Measurements from ENCODE around the gene PAX8.
"Not testable (repeated sequence)": the region's sequence is repeated elsewhere in the genome, so short reads cannot be mapped to it uniquely, and the experiment has no call there.

PAX8 gene

DNA sequence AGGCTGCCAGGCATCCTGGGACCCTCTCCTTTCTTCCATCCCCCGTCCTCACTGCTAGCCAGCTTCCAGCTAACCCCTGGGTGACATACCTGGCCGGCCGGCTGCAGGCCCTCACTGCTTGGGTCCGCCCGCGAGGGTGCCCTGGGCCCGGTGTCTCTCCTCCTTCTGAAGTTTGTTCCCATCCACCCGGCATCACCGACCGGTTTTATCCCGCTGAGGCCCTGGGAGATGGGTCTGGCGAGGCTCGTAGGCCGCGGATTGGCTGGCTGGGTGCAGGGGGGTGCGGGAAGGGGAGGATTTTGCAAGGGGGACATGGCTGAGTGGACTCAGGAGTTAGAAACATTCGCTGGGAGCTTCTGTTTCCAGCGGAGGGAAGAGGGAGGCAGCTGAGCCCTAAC lies at the start of gene PAX8:
Gene PAX8, minus strand, starts transcription at position 180 of the 398 bp plus-strand sequence. CDS start 527 bp downstream, outside the sequence.
- ATAC-seq (no peak), DNase-seq (no peak)

DNA sequence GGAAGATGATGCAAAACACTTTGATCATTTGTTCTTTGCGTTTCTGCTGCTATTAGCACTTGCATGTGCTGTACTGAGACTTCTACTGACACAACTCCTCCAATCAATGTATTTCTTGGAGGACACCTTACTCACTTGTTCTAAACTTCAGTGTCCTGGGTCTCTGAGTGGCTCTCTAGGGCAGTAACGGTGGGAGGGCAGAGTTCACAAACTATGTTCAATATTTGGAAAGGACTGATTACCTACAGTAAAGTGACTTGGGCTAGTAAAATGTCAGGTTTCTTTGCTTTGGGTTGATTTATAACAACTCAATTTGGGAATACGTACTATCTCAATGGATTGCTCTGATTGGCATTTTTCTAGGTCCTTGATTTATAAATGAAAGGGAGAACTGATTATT lies 49.3 kb upstream of the PAX8 start:
- ATAC-seq (no peak), DNase-seq (no peak)

DNA sequence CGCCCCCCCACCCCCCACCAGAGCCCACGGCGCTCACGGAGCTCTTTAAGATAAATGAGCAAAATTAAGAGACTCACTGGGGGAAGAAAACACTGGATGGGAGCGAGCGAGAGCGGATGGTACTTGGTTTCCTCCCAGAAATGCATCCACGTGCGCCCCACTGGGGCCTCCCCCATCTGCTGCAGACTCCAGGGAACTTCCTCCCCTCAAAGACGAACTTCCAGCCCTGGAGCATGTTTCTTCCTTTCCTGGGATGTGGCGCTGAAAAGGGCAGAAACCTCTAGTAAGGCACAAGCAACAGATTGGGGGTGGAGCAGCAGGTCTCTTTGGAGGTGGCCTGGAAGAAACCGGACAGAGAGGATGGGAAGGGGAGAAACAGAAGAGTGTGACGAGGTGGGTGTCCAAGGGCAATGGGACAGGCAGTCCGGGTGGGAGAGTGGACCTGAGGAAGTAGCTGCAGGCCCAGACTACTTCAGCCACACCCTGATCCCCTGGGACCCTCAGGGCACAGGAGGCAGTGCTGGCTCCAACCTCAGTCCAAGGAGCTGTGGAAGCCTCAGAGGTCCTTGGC lies 46.5 kb upstream of the PAX8 start:
- not testable (repeated sequence) for DNase-seq, ATAC-seq

DNA sequence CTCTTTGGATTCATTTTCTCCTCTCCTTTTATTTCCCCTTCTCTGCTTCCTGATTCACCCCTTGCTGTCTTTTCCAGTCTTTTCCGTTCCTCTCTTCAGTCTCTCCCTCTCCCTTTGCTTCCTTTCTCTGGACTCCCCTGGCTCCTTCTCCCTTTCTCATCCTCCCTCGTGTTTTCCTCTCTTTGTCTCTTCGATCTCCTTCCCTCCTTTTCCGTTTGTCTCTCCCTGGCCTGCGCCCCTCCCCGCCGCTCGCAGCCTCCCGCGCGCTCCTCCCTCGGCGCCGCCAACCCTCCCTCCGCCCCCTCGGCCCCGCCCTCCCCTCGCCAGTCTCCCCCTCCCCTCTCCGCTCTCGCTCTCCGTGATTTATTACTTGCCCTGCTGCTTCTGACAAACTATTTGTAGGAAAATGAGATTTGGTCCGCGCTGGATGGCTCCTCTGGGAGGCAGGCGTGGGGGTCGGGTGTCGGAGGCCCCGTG lies 46.0 kb upstream of the PAX8 start:
- DNase-seq: peak; percentile 62
- ATAC-seq: peak; percentile 65

DNA sequence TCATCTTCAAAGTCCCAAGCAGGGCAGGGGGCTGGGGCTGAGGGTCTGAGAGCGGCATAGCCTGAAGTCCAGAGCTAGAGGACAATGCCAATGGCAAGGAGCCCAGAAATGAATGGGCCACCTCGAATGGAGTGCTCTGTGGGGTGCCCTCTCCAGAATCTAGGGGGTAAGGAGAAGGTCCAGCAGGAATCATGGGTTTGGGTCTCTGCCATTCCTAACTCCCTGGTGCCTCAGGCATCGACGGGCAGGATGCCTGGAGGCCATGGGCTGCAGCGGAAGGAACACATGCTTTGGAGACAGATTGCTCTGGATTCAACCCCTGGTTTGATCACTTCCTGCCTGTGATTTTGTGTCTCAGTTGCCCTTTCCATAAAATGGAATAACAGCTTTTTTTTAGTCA lies 44.4 kb upstream of the PAX8 start:
- not testable (repeated sequence) for ATAC-seq, DNase-seq

DNA sequence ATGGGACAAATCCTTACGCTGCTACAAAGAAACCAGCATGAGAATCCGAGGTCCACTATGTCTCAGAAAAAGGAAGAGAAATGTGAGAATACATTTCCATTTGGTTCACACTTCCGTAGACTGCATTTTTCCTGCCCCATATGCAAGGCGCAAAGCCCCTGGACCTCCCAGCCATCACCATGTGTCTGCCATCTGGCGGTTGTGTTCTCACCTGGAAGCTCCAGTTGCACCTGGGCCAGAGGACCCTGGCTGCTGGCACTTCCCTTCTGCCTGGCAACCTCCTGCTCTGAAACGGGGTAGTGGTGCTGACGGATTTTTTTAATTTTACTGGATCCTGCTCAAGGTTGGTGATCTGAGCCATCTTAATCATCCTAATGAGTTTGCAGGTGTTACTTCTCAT lies 41.4 kb upstream of the PAX8 start:
- ATAC-seq, DNase-seq: not testable (repeated sequence)

DNA sequence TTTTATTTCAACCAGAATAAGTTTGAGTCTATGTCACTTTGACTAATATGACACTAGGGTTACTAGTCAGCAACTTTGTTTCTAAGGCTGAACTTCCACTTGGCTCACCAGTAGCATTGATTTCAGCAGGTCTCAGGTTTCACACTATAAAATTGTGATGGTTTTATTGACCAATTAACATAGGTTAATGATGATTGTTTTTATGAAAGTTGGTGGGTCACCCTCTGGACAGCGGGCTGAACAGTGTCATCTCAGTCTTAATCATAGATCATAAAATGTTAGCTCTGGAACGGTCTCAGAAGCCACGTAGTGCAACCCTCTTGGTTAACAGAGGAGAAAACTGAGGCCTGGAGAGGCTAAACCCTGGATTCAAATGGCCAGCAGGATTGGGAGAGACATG lies 40.2 kb upstream of the PAX8 start:
- DNase-seq, ATAC-seq: not testable (repeated sequence)

DNA sequence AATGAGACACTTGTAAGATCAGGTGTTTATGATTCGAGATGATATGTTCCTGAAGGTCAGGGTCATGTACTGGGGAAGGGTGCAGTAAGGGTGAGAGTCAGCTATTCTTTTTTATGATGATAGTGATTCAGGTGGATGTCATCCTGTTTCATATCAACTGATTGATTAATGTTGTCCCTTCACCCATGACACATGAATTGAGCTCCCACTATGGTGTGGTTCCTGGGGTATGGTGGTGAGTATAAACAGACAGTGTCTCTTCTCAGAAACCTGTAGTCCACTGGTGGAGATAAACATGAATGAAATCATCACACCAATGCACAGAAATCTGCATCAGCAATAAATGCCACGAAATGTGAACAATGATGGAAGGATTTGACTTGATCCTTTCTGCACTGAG lies 37.4 kb upstream of the PAX8 start:
- peak; percentile 28 for ATAC-seq
- DNase-seq: no peak

DNA sequence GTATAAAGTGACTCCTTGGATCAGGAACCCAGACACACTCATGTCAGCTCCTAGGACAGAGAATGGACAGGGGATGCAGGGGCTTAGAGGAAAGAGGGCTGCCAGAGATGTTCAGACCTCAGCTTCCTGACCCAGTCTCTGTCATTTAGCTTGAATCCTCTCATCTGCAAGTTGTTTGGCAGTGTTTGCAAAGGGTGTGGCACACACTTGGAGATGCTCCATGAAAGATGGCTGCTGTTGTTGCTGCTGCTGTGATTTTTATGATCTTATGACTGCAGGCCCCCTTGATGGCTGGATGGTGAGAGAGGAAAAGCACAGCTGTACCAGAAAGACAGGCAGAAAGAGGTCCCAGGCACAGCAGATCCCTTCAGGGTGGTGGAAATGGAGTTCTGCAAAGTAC lies 35.9 kb upstream of the PAX8 start:
- ATAC-seq, DNase-seq: not testable (repeated sequence)

DNA sequence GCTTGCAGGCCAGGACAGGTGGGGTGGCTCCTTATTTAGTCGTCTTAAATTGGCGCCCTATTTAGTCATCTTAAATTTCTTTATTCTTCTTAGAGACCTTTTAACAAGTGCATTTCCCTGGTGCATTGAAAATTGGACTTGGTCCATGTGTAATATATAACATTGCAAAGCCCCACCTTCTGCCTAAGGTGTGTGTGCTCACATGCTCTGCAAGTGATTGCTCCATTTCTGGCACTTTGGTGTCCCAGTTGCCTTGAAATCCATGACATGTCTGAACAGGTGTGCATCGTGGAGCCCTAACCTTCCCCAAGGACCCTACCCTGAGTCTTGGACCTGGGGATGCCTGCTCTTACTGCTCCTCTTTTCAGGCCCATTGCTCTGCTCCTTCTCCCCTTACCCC lies 35.5 kb upstream of the PAX8 start:
- ATAC-seq: not testable (repeated sequence)

DNA sequence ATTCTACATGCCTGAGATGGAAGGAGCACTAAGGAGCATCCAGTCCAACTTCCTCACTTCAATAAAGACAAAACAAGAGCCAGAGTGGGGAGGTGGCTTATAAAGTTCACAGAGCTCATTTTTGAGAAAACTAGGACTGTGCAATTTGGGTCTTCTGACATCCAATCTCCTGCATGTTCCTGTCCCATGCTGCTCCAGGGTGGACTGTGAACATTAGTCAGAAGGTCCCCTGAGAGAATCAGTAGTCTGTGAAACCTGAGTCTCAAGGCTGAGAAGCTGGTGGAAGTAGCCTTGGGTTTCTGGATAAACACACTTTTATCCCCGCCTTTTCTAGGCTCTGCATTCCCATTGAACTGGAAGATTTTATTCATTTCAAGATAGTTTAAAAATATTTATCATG lies 33.1 kb upstream of the PAX8 start:
- not testable (repeated sequence) for DNase-seq, ATAC-seq

More for the DNA sequence above, 35.5 kb upstream of the PAX8 start:
- not testable (repeated sequence) for DNase-seq

DNA sequence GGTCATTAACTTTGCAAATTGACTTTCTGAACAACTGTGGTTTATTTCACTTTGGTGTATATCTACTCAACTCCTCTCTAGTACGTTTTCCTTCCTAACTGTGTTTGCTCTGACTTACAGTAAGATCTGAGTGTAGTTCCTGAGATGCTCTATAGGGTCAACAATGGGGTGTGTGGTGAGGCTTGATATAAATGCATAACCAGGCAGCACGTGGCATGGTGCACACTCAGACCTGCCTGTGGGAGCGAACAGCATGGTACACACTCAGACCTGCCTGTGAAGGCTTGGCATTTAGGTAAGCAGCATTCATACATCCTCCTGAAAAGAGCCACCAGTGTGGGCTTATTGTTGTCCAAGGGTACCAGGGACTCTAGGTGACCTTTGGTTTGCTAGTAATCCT lies 32.5 kb upstream of the PAX8 start:
- not testable (repeated sequence) for DNase-seq
- ATAC-seq: peak; percentile 29

DNA sequence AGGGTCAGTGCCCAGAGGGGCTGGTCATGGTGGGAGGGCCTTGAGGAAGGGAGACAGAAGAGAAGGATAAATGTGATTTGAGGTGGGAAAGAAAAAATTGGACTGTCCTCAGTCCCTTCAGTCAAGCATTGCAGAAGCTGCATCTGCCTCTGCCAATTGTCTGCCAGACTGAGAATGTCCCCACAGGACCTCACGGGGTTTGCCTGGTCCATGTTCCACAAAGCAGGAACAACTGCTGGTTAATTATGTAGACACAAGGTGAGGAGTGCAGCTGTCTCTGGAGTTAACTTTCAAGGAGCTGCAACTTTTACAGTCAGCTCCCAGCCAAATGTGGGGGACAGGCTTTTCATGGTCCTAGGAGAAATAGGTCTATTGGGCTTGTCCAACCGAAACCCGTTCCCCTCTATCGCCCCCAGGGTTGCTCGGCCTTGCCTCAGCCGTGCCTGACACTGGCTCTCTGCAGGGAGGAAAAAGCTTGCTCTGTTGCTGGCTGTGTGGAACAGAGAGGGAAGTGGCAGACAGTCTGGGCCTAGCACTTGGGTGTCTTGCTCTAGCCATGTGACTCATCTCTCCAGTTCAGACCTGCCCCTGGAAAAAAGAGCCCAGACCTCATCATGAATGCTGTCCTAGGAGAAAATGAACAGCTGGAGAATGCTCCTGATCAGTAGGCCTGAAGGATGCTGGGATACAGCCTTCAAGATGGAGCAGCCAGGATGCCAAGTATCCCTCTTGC lies 31.1 kb upstream of the PAX8 start:
- ATAC-seq (no peak), DNase-seq (no peak)

DNA sequence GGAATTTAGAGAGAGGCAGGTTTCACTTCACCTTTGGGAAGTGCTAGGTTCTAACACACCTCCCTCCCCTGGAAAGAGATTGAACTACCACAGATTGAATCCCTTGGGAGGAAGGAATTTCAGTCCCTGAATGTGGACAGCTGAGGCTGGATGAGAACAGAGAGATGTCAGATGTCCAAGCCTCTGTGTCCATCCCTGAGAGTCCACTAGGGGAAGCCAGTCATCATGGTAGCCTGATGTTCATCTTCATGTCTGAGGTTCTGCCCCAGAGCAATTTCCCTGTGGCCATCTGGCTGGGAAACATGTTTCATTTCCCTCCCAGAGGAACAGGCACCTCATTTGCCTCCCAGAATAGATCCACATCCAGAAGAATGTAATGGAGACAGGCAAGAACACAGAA lies 30.1 kb upstream of the PAX8 start:
- not testable (repeated sequence) for ATAC-seq, DNase-seq

DNA sequence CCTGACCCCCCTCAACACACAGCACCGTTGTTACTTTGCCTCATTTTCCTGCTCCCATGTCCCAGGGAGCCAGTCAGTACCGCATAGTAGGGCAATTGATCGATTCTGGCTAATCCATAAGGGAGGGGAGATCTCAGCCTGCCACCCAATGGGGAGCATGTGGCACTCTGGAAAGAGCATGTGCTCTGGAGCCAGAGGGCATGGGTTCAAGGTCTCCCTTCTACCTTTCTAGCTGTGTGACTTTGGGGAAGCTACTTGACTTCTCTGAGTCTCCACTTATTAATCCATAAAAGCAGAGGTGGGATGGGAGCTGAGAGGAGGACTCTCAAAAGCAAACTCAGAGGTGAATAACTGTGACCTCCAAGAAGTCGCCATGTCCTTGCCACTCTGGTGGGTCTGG lies 27.5 kb upstream of the PAX8 start:
- not testable (repeated sequence) for ATAC-seq, DNase-seq

DNA sequence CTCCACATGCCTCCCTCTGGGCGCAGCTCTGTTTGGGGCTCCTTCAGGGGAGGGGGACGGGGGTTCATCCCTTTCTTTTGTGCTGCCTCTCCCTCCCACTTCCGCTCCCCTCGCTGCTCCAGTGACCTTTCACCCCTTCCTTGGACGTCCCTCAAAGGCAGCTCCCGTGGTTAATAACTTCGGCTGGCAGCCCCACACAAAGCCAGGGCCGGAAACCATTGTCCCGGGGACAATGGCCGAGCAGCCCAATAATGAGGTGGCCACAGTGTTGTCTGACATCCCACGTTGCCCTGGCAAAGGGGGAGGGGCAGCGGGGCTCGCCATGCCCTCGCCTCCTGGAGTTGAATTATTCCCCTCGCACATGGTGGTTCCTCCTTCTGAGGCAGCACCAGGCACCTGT lies 27.0 kb upstream of the PAX8 start:
- ATAC-seq, DNase-seq: not testable (repeated sequence)

DNA sequence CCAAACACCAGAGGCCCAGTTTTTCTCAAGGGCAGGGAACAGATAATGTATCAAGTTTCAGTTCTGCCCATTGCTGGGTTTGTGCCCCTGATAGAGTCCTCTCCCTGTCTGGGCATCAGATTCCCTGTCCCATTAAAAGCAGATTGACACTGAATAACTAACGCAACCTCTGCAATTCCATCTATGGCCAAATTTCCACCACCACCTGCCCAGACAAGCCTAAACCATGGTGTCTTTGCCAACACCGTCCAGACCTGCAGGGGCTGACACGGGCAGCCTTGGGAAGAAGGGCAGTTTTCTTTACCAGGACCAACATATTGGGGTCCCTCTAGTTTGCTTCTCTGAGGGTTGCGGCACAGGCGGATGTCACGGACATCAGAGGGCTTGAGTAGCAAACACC lies 26.4 kb upstream of the PAX8 start:
- DNase-seq: no peak
- ATAC-seq: no peak

DNA sequence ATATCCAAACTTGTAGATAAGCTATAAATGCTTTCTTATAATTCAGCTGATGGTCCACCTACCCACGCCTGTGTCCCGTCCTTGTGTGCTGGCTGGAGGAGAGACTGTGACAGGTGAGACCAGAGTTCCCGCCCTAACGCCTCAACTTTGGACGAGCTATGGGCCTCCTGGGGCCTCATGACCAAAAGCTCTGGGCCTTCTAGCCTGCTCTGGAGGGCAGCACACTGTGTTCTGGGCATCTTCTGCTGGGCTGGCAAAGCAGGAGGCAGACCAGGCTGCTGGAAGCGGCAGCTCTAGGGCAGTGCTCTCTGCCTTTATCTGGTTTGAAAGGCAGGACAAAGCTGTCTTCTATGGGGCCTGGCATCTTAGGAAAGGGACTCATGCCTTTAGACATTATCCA lies 26.0 kb upstream of the PAX8 start:
- DNase-seq: no peak
- ATAC-seq: no peak

DNA sequence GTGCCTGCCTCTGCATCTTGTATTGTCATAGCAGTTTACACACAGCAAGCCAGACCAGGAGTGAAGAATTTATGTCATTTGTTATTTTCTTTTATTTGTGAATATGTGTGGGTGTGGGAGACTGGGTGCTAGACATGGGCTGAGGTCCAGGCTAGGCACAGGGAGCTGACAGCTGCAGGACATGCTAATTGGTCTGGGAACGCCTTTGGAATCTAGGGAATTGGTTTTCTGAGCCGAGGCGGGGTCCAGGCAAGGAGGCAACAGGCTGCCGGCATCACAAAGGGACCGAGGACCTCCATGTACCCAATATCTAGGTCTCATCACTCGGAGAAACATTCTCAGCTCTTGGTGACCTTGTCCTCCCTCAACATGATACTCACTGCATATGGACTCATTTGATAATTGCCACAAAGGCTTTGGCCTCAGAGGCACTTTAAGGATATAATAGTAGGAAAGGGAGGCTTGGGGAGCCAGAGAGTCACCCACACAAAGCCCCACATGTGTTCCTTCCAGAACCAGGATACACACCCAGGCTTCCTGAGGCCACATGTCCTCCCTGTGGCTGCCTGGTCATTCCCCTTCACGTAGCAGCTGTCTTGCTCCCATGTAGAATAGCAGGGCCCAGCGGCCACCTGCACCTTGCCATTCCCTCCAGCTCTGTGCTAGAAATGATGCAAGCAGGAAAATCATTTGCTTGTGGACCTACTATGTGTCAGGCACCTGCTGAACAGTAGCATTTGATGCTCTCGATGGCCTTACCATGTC lies 23.7 kb upstream of the PAX8 start:
- not testable (repeated sequence) for ATAC-seq, DNase-seq

DNA sequence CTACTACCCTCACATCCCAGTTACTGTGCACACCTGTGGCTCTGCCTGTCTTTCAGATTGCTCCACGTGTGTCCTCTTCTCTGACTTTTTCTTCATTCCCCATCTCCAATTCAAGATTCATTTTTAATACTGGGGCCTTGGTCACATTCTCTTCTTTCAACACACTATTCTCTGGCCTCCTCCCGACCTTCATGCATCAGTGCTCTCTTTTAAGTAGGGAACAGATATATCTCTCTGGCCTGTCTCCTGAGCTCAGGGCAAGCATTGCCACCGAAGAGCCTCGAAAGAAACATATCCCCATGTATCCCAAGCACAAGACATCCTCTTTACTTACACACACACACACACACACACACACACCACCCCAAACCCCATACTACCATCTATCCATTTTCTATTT lies 21.6 kb upstream of the PAX8 start:
- no peak for ATAC-seq
- DNase-seq: no peak

DNA sequence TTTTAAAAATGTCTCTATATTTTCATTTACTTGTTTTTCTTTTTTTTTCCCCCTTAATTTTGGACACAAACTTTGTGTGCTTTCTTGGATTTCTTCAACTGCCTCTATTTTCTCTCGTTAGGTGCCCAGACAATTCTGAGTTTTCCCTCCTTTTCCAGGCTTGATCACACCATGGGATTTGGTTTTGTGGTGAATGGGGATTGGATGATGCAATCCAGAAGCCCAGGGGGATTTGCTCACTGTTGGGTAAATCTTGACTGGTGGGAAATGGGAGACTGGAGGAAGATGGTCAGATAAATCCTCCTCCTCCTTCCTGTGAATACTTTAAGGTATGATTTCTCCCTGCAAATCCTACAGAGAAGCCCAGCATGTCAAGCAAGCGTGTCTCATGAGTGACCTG lies 19.5 kb upstream of the PAX8 start:
- ATAC-seq (no peak), DNase-seq (no peak)

DNA sequence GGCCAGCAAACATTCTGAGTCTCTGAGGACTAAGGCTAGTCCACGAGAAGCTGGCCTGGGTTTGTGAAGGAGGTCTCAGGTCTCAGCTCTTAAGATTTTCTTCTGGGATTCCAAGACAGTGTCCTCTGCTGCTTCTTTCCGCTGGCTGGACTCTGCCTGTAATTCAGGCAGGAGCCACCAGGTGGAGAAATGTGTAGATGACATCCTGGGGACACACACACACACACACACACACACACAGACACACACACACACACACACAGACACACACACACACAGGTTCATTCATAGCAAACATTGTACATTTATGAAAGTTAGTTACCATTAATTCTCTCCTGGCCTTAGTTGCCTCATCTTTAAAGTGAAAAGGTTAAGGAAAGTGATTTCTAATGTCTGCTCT lies 18.9 kb upstream of the PAX8 start:
- peak; percentile 62 for DNase-seq
- not testable (repeated sequence) for ATAC-seq

DNA sequence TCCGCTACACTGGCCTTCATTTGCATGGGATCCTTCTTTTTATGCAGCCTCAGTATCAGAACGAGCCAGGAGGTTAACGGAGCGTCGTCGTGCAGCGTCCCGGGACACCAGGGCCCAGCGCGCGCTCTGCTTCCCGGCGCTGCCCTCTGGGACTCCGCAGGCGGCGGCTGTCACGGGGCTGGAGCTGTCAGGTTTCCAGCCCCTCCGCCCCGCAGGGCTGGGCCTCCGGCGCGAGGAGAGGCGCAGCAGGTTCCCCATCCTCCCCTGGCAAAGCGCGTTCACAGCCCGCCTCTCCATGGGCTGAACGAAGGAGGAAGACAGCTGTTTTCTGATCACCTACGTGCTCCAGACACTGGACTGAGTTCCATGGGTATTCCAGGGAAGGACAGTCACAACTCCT lies 12.5 kb upstream of the PAX8 start:
- DNase-seq (no peak), ATAC-seq (no peak)

Data from stimulated activated naive CD8-positive, alpha-beta T cell treated with anti-CD3 and anti-CD28 coated beads, Interleukin-15, Interleukin-2, amounts not matched to agents 100 U/mL and 50 U/mL, for 24 hours (primary cell).